COLO829 (cell line): ENCODE data around the gene ITGB5.
"Not testable (repeated sequence)": the region's sequence is repeated elsewhere in the genome, so short reads cannot be mapped to it uniquely, and the experiment has no call there.

Source experiments
- DNase-seq: peaks from one replicate; pipeline ENCODE4 v3.0.0; 2012; ENCODE audit warnings: low spot score

The ITGB5 gene

GRCh38 chr3:124769462-124769861 is 117.7 kb downstream of the ITGB5 start:
- no peak for DNase-seq

- peak; percentile 40 for DNase-seq
These were observed 118.4 kb downstream of the ITGB5 start for GRCh38 chr3:124768812-124769211.

GRCh38 chr3:124767691-124768090 is 119.5 kb downstream of the ITGB5 start:
- DNase-seq, result no peak

- no peak for DNase-seq
These were observed 119.9 kb downstream of the ITGB5 start for GRCh38 chr3:124767264-124767663.

GRCh38 chr3:124766113-124767095 is 120.8 kb downstream of the ITGB5 start:
- DNase-seq, result no peak

- DNase-seq, result no peak
These were observed 121.8 kb downstream of the ITGB5 start for GRCh38 chr3:124765197-124765840.

- peak; percentile 17 for DNase-seq
These were observed 122.4 kb downstream of the ITGB5 start for GRCh38 chr3:124764746-124765145.

- no peak for DNase-seq
These were observed 123.4 kb downstream of the ITGB5 start for GRCh38 chr3:124763644-124764358.

- no peak for DNase-seq
These were observed 124.0 kb downstream of the ITGB5 start for GRCh38 chr3:124763206-124763605.

GRCh38 chr3:124762661-124763011 is 124.5 kb downstream of the ITGB5 start:
- DNase-seq, result no peak

GRCh38 chr3:124761935-124762660 is 125.1 kb downstream of the ITGB5 start:
- no peak for DNase-seq

- peak; percentile 83 for DNase-seq
These were observed 125.8 kb downstream of the ITGB5 start for GRCh38 chr3:124761250-124761796.

GRCh38 chr3:124760601-124761000 is 126.6 kb downstream of the ITGB5 start:
- DNase-seq, result peak; percentile 42

GRCh38 chr3:124759666-124760401 is 127.3 kb downstream of the ITGB5 start:
- DNase-seq, result peak; percentile 48

GRCh38 chr3:124758851-124759635 is 128.1 kb downstream of the ITGB5 start:
- DNase-seq, result no peak

- DNase-seq, result not testable (repeated sequence)
These were observed 129.2 kb downstream of the ITGB5 start for GRCh38 chr3:124757926-124758325.

GRCh38 chr3:124752051-124752450 is 135.1 kb downstream of the ITGB5 start:
- no peak for DNase-seq

GRCh38 chr3:124751501-124751900 is 135.7 kb downstream of the ITGB5 start:
- DNase-seq, result no peak

- DNase-seq, result not testable (repeated sequence)
These were observed 137.3 kb downstream of the ITGB5 start for GRCh38 chr3:124749877-124750276.

GRCh38 chr3:124748560-124749198 is 138.5 kb downstream of the ITGB5 start:
- DNase-seq, result no peak
